Nephron (organoid): Measurements from ENCODE around the gene COL11A2.

ENCODE experiments used
- H3K27ac Mint-ChIP-seq, 3 experiments: 2 replicates each; pipeline ENCODE4 v1.8.0; 2020; ENCODE audit warnings: mixed read lengths in 3 of 3, mild to moderate bottlenecking in 2 of 3, moderate library complexity in 1 of 3
- H3K27me3 Mint-ChIP-seq: 2 replicates; pipeline ENCODE4 v1.8.0; 2021; ENCODE audit warnings: low read depth, mild to moderate bottlenecking, moderate library complexity, mixed read lengths
- H3K36me3 Mint-ChIP-seq: 2 replicates; pipeline ENCODE4 v1.8.0; 2020; ENCODE audit warnings: low read depth, mixed read lengths
- H3K4me1 Mint-ChIP-seq: 2 replicates; pipeline ENCODE4 v1.8.0; 2020; ENCODE audit warnings: mixed read lengths
- H3K4me3 Mint-ChIP-seq, 3 experiments: 2 replicates each; pipeline ENCODE4 v1.8.0; 2020; ENCODE audit warnings: mild to moderate bottlenecking in 3 of 3, mixed read lengths in 3 of 3, moderate library complexity in 2 of 3
- H3K9me3 Mint-ChIP-seq: 2 replicates; pipeline ENCODE4 v1.8.0; 2020; ENCODE audit warnings: mixed read lengths
- CTCF ChIP-seq, 3 experiments: fragments of 200-600 bp; sonication (generic); IDR thresholded peaks; one replicate each; pipeline ENCODE4 v1.5.0; 2021; ENCODE audit warnings: antibody characterized with exemption in 3 of 3; ENCODE audit not compliant: unreplicated experiment in 3 of 3

COL11A2 gene

GRCh38 chr6:33217681-33218080, 25.4 kb upstream of the COL11A2 start:
- peaks cover 9% of the 10 kb centered on the region for H3K4me1 Mint-ChIP-seq
- TF ChIP-seq CTCF (IDR thresholded peaks at IDR 0.05; ENCODE audit: unreplicated experiment in 3 of 3) = no peak
- H3K27me3 Mint-ChIP-seq = peaks cover 9% of the 10 kb centered on the region
- H3K36me3 Mint-ChIP-seq = no peaks in the 10 kb centered on the region
- H3K4me3 Mint-ChIP-seq = peak overlapping the region in 1 of 3 experiments; percentile 28
- peaks cover under 1% of the 10 kb centered on the region for H3K9me3 Mint-ChIP-seq
- no peak overlapping the region for H3K27ac Mint-ChIP-seq

- peaks cover under 1% of the 10 kb centered on the region for H3K36me3 Mint-ChIP-seq
- H3K9me3 Mint-ChIP-seq = no peaks in the 10 kb centered on the region
- TF ChIP-seq CTCF (IDR thresholded peaks at IDR 0.05; ENCODE audit: unreplicated experiment in 3 of 3) = no peak
- H3K4me1 Mint-ChIP-seq = peaks cover 13% of the 10 kb centered on the region
- no peak overlapping the region for H3K27ac Mint-ChIP-seq
- H3K4me3 Mint-ChIP-seq = no peak overlapping the region
- H3K27me3 Mint-ChIP-seq = peaks cover 9% of the 10 kb centered on the region
These were observed 25.0 kb upstream of the COL11A2 start for GRCh38 chr6:33217246-33217645.

GRCh38 chr6:33216117-33216649, 23.9 kb upstream of the COL11A2 start:
- Mint-ChIP-seq H3K4me1 (peaks cover 16% of the 10 kb centered on the region), H3K27me3 (peaks cover 9% of the 10 kb centered on the region), H3K4me3 (no peak overlapping the region), H3K36me3 (peaks cover 6% of the 10 kb centered on the region), H3K9me3 (no peaks in the 10 kb centered on the region), H3K27ac (no peak overlapping the region)
- no peak for TF ChIP-seq CTCF (IDR thresholded peaks at IDR 0.05; ENCODE audit: unreplicated experiment in 3 of 3)

GRCh38 chr6:33215271-33216116, 23.2 kb upstream of the COL11A2 start:
- peaks cover 9% of the 10 kb centered on the region for H3K36me3 Mint-ChIP-seq
- peaks cover 9% of the 10 kb centered on the region for H3K27me3 Mint-ChIP-seq
- peak overlapping the region; percentile 33 to 49 (median 34) for H3K4me3 Mint-ChIP-seq
- H3K27ac Mint-ChIP-seq = no peak overlapping the region
- H3K9me3 Mint-ChIP-seq = no peaks in the 10 kb centered on the region
- TF ChIP-seq CTCF (IDR thresholded peaks at IDR 0.05; ENCODE audit: unreplicated experiment in 3 of 3) = no peak
- peaks cover 16% of the 10 kb centered on the region for H3K4me1 Mint-ChIP-seq

- Mint-ChIP-seq H3K27me3 (peaks cover 9% of the 10 kb centered on the region), H3K9me3 (no peaks in the 10 kb centered on the region), H3K27ac (peak overlapping the region in 2 of 3 experiments; percentile 63 to 83), H3K4me1 (peaks cover 25% of the 10 kb centered on the region), H3K36me3 (peaks cover 21% of the 10 kb centered on the region), H3K4me3 (peak overlapping the region; percentile 90 to 95 (median 94))
- no peak for TF ChIP-seq CTCF (IDR thresholded peaks at IDR 0.05; ENCODE audit: unreplicated experiment in 3 of 3)
These were observed 21.7 kb upstream of the COL11A2 start for GRCh38 chr6:33213989-33214335.
